ACHN (cell line): ENCODE measurements around the gene PRKAR1B.

Source experiments
- DNase-seq: peaks from one replicate; pipeline ENCODE4 v3.0.0-alpha.2; 2015
- in situ Hi-C: cut with HindIII; loops from 2 replicates; pipeline ENCODE4 v1.10.0; 2017; ENCODE audit warnings: low sequenced_read_pairs, low pct_ligation_motif_present, low pct_unique_long_range_greater_than_20kb

PRKAR1B gene

DNA sequence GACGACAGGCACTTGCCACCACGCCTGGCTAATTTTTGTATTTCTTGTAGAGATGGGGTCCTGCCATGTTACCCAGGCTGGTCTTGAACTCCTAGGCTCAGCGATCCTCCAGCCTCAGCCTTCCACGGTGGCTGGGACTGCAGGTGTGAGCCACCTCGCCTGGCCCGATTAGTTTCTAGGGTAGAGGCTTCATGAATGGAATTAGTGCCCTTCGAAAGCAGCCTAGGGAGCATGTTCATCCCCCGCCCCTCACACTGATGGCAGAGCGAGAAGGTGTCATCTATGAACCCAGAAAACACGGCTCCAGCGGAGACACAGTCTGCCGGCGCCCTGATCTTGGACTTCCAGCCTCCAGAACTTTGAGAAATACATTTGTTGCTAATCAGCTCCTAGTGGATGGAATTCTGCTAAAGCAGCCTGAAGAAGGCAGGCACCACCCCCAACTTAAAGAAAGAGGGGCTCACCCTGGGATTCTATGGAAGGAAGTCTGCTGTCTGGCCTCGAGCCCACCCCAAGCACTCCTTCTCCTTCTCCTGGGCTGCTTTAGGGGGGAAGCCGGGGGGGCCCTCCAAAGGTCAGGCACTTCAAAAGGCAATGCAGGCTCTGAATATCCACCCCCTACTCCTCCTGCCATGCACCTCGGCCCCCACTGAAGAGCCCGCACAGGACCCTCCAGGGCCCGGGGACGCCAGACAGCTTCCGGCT, 217.5 kb downstream of the PRKAR1B start:
- in situ Hi-C loops: no loop called here
- no peak for DNase-seq

DNA sequence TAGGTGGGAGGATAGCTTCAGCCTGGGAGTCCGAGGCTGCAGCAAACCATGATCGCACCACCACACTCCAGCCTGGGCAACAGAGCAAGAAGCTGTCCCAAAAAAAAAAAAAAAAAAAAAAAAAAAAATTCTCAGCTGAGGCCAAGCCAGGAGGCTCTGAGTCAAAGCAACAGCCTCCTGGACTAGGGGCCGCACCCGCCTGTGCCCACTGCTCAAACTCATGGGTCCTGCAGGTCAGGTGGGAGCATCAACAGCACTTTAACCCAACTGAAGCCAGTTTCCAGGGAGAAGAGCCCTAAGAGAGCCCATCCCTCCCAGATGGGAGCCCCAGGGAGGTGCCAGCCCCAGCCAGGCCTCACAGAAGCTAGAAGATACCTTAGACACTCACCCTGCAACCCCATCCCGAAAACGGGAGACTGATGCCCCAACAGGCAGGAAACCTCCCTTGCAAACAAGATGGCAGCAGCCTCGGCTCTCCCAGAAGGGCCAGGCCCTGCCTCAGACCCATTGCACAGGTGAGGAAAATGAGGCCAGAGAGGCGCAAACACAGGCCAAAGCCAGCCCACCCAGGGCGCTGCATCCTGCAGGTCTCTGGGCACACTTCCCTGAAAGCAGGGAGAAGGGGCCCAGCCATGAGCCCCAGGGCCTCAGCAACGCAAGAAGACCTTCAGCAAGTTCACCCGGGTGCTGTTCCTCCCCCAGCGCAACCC, 218.5 kb downstream of the PRKAR1B start:
- no peak for DNase-seq
- in situ Hi-C loops: no loop called here

DNA sequence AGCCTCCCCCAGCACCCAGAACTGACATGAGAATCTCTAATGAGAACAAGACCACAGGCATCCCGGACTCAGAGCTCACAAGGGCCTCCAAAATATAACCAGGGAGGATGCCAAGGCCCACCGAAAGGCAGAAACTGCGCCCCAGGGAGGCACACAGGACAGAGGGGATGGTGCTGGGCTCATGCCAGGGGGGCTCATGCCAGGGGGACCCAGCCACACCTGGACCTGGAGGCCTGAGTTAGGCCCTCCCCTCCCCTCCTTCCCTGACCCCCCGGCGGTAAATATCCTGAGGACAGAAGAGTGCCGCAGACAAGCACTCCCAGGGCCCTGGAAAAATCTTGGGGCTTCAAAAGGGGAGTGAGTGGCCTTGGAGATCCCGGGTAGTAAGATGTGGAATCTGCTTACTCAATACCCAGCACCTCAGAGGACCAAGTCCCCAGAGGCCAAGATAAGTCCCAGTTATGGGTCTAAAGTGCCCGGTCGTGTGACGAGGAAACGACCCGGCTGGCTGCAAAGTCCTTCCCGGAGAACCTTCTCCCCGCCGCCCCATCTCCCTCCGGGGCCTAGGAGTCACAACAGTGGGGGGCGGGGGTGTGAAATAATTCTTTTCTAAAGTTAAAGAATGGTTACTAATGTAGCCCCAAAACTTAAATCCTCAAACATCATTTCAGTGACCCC, 219.3 kb downstream of the PRKAR1B start:
- in situ Hi-C loops: no loop called here
- no peak for DNase-seq

DNA sequence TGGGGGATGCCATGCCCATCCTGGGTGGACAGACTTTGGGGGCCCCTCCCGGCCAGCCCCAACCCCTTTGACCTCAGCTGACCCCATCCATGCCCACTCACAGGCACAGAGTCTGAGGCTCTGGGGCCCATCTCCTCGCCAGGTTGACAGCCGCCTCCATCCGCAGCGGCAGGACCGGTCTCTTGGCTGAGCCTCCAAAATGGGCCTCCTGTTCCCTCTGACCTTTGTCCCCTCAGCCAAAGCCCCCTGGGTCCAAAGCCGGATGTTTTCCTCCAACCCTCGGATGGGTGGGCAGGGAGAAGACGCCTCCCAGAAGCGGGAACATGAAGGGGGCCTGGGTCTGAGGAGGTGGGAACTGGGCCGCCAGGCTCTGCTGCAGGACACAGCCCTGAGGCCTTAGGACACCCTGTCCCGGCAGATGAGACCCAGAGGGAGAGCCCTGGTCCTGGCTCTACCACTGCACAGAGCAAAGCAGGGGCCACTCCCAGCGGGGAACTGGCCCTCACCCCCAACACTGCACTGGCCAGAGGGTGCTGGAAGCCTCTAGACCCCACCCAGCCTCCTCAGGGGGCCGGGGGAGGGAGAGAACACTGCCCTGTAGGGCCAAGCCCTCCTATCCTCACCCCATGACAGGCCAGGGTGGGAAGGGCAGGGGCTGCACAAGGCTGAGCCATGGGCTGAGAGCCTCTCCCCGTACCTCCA, 220.0 kb downstream of the PRKAR1B start:
- DNase-seq: no peak
- in situ Hi-C loops: no loop called here

DNA sequence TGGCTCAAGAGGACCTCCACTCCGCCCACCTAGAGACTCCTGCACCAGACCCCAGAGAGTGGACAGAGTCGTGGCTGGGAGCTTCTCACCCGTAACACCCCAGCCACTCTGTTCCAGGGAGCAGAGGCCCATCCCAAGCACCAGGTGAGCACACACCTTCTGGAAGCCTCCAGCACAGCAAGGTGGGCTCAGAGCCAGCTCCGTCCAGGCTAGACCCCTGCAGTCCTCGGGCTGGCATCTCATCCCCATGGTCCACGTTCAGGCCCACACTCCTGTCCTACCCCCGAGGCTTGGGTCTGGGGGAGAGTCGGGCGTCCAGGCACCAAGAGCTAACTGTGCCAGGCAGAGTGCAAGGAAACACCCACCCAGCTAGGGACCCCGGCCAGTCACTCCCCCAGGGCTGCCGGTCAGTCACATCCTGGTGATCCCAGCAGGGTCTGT, 220.7 kb downstream of the PRKAR1B start:
- in situ Hi-C loops: no loop called here
- no peak for DNase-seq

DNA sequence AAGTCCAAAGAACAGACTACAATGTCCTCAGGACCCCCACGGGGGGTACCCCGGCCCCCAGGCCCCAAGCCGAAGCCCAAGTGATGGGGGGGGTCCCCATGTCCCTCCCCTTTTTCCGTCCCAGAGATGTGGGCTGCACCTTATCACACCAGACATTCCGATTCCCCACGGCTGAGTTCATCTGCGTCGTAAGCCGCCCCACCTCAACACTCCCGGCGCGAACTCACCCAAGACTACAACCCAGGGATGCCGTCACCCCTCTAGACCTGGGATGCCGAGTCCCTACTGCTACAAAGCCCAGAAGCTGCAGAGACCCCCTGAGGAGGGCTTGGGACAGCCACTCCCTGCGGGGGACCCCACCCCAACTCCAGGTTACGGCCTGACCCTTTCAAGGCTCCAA, 221.9 kb downstream of the PRKAR1B start:
- in situ Hi-C loops: no loop called here

DNA sequence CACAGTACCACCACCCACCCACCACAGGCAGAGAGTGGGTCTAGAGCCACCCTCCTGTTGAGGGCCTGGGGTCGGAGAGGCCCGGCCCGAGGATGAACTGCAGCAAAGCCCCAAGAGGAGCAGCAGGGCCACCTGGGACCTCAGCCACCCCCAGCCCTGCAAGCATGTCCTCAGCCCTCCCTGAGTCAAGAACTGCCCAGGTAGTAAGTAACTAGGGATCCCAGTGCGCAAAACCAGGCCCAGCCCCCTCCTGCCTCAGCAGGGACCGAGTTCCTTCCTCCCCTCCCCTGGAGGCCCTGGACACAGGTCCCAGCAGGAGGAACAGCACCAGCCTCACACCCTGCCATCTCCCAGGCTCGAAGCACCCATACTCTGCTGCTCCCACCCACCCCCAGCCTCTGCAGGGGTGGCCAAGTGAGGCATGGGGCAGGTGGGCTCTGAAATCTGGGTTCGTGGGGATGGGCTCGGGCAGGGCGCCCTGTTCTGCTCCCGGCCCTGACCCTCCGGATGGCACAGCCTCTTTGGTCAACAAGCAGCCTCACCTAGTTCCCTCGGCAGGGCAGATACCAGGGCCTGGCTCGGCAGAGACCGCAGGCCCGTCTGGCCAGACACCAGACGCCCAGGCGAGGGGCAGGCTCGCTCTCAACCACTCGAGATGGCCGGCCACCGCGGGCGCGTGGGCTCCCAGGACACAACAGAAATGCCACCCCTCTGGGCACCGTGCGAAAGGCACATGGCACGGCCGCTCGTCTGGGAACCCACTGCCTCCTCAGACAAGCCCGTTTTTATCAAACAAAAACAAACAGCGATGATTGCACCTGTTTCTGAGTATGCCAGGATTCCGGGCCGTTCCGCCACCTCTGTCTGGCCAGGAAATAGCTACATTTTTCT, 222.6 kb downstream of the PRKAR1B start:
- no peak for DNase-seq
- in situ Hi-C loops: no loop called here

More for the DNA sequence above, 221.9 kb downstream of the PRKAR1B start:
- no peak for DNase-seq

DNA sequence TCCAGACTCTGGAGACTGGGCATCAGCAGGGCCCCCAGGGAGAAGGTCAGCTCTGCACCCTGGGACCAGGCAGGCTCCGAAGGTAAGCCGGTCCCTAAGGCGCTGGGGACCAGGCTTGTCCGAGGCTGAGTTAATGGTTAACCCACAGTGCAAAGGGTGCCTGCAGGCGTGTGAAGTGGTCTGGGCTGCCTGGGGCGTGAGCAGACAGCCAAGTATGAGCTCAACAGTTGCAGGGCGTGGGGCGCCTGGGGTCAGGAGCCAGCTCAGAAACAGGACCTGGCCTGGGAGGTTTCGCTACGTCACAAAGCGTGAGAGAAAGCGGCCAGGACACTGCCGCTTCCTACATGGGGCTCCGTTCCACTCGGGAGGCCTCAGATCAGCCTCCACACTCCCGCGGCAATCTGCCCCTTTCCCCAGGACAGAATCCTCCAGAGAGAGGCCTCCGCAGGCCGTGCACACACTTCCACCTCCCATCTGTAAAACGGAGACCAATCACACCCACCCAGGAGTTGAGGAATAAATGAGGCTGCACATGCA, 223.4 kb downstream of the PRKAR1B start:
- DNase-seq: peak; percentile 93
- in situ Hi-C loops: no loop called here

DNA sequence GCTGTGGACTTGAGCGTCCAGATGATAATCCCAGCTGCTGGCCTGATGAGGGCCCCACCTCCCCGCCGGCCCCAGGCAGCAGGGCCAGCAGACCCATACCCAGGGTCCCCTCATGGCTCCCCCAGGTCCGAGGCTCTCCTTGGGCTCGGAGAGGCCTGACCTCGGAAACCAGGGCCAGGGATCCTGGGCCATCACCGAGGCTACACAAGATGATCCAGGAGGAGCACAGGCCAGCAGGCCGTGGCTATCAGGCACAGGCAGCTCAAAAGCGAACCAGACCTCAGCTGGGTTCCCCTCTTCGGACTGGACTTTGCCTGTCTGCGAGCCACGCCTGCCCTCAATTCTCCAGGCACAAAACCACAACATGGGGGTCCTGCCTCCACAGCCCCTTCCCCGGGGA, 224.8 kb downstream of the PRKAR1B start:
- in situ Hi-C loops: no loop called here

DNA sequence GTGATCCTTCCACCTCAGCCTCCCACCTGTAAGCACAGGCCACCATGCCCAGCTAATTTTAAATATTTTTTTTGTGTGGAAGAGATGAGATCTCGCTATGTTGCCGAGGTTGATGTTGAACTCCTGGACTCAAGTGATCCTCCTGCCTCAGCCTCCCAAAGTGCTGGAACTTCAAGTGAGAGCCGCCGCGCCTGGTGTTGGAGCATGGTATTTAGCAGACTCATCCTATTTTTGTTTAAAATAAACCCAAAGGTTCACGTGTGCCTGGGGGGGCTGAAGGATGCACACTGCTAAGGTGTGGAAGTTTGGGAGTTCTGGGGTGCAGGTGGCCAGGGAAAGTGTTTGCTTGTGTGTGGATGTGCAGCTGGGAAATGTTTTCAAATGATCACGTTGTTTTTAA, 225.6 kb downstream of the PRKAR1B start:
- no peak for DNase-seq
- in situ Hi-C loops: no loop called here

More for the DNA sequence above, 224.8 kb downstream of the PRKAR1B start:
- no peak for DNase-seq

DNA sequence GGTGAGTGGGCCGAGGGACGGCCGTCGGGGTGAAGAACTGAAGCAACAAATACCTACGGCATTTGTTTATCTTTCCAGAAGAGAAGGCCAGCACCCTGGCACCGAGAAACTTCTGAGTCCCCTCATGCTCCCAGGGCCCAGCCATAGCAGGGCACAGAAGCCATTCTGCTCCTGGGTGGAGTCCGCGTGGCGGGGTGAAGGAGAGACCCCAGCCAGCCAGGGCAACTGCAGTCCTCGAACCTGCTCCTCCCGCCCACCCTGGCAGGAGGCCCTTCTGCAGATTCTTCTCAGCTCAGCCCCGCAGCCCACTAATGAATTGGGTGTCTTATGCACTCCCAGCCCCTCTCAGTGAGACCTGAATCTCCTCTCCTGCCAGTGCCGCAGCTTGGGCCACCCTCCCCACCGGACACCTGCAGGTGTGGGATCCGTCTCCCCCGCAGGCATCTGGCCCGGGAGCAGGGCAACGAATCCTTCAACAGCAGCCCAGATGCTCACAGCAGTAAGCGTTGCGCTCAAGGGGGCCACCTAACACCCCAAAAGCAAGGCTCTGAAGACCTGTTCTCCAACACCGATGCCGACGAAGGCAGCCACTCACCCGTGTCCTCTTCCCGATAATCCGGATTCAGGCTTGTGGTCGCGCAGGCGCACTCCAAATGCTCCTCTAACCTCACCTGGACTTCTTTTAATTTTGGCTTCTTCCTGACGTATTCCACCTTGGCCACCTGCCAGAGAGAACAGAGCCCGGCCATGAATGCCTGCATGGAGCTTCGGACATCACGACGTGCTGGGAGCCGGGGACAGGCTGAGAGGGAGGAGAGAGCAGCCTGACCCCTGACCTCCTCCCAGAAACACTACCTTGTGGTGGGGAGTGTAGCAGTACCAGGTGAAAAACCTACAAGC, 226.3 kb downstream of the PRKAR1B start:
- in situ Hi-C loops: no loop called here
- DNase-seq: no peak

DNA sequence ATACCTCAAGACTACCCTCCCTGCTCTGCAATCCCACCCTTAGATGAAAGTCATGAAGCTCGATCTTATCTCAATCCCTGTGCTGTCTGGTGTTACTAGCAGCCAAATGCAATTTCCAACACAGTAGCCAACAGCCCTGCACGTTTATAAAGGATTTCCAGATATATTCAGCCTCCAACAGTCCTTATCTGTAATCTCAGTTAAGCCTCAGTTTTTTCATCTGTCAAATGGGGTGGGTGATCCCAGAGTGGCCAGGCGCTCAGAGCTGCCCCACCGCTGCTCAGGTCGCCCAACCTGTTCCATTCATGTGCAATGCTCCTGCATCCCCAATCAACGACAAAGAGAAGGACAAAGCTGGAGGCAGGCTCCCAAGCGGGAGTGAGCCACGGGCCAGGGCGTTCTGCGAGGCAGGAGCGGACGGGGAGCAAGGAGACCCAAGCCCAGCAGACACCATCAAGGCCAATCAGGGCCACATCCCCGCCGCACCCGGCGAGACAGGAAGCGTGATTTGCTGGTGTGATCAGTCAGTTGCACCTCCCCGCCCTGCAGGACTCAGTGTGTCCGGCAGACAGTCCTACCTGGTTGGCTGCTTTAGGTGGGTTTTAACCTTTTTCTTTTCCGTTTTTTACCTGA, 227.1 kb downstream of the PRKAR1B start:
- in situ Hi-C loops: loop anchor here (10.0 kb wide), 1 partner anchor 165 kb away; no protein-coding TSS in a partner anchor
- no peak for DNase-seq
